ENCODE data around the gene SNX7. TPM values are rescaled to one million over a fixed set of nuclear protein-coding genes. Genes with fewer than 3 reads are reported as not detected.
A peak's percentile ranks its signal among the peaks of the same experiment; 100 is the strongest.

Gene SNX7
- total RNA-seq, 1 donor from 2014 or later: 46.0 TPM

DNA sequence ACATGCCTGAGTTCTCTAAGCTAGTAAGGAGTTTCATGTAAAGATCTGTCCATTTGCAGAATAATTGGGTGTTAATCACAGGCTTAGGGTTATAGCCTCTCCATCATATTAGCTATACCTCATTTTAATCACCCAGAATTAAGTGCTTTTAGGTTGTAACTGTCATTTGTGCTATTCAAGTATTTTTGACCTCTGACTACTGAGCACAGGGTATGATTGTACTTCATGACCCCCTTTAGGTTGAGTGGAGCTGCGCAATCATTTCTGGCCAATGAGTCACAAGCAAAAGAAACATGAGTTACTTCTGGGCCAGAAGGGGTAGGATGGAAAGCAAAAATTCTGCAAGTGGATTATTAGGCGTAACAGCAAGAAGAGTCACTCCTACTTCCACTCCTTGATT, 8.4 kb upstream of the SNX7 start:
- Mint-ChIP-seq H3K4me1 (ENCODE audit: unreplicated experiment) (no peaks in the 10 kb centered on the region), H3K36me3 (ENCODE audit: low read depth, unreplicated experiment) (no peaks in the 10 kb centered on the region), H3K27me3 (ENCODE audit: unreplicated experiment) (no peaks in the 10 kb centered on the region), H3K9me3 (ENCODE audit: unreplicated experiment) (no peaks in the 10 kb centered on the region), H3K4me3 (ENCODE audit: unreplicated experiment) (no peak overlapping the region), H3K27ac (ENCODE audit: unreplicated experiment) (no peak overlapping the region)
- TF ChIP-seq CTCF (IDR thresholded peaks at IDR 0.05; ENCODE audit: unreplicated experiment): no peak
- no peak for DNase-seq (ENCODE audit: low spot score)

GRCh38 chr1:98659879-98660278, 1.6 kb upstream of the SNX7 start:
- H3K27me3 Mint-ChIP-seq (ENCODE audit: unreplicated experiment): peaks cover 2% of the 10 kb centered on the region
- peaks cover 21% of the 10 kb centered on the region for H3K4me1 Mint-ChIP-seq (ENCODE audit: unreplicated experiment)
- TF ChIP-seq CTCF (IDR thresholded peaks at IDR 0.05; ENCODE audit: unreplicated experiment): no peak
- H3K4me3 Mint-ChIP-seq (ENCODE audit: unreplicated experiment): no peak overlapping the region
- DNase-seq (ENCODE audit: low spot score): no peak
- H3K27ac Mint-ChIP-seq (ENCODE audit: unreplicated experiment): no peak overlapping the region
- H3K9me3 Mint-ChIP-seq (ENCODE audit: unreplicated experiment): no peaks in the 10 kb centered on the region
- H3K36me3 Mint-ChIP-seq (ENCODE audit: low read depth, unreplicated experiment): peaks cover 3% of the 10 kb centered on the region

- Mint-ChIP-seq H3K4me3 (ENCODE audit: unreplicated experiment) (peak overlapping the region; percentile 91), H3K27ac (ENCODE audit: unreplicated experiment) (peak overlapping the region; percentile 77), H3K36me3 (ENCODE audit: low read depth, unreplicated experiment) (peaks cover 3% of the 10 kb centered on the region), H3K9me3 (ENCODE audit: unreplicated experiment) (no peaks in the 10 kb centered on the region), H3K4me1 (ENCODE audit: unreplicated experiment) (peaks cover 23% of the 10 kb centered on the region), H3K27me3 (ENCODE audit: unreplicated experiment) (peaks cover 2% of the 10 kb centered on the region)
- TF ChIP-seq CTCF (IDR thresholded peaks at IDR 0.05; ENCODE audit: unreplicated experiment): no peak
- no peak for DNase-seq (ENCODE audit: low spot score)
Observed at GRCh38 chr1:98660940-98661543, 479 bp upstream of the SNX7 start.

DNA sequence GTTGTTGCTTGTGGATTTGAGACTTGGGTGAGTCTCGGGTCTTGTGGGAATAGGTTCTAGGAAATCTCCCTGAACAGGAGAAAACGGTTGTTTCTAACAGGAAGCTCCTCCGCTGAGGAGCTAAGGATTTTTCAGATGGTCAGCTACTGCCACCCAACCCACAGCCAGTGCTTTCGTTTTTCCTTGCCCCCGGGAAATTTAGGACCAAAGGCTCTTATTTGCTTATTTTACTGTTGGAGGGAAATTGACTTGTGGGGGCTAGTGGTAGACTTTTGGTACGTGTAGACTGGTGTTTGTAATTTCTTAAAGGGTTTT, 792 bp downstream of the SNX7 start:
- Mint-ChIP-seq H3K4me3 (ENCODE audit: unreplicated experiment) (peak overlapping the region; percentile 99), H3K36me3 (ENCODE audit: low read depth, unreplicated experiment) (peaks cover 3% of the 10 kb centered on the region), H3K9me3 (ENCODE audit: unreplicated experiment) (no peaks in the 10 kb centered on the region), H3K27ac (ENCODE audit: unreplicated experiment) (peak overlapping the region; percentile 85), H3K4me1 (ENCODE audit: unreplicated experiment) (peaks cover 26% of the 10 kb centered on the region), H3K27me3 (ENCODE audit: unreplicated experiment) (peaks cover 2% of the 10 kb centered on the region)
- no peak for DNase-seq (ENCODE audit: low spot score)
- no peak for TF ChIP-seq CTCF (IDR thresholded peaks at IDR 0.05; ENCODE audit: unreplicated experiment)

- H3K4me3 Mint-ChIP-seq (ENCODE audit: unreplicated experiment): no peak overlapping the region
- H3K4me1 Mint-ChIP-seq (ENCODE audit: unreplicated experiment): peaks cover 14% of the 10 kb centered on the region
- H3K27me3 Mint-ChIP-seq (ENCODE audit: unreplicated experiment): no peaks in the 10 kb centered on the region
- no peaks in the 10 kb centered on the region for H3K36me3 Mint-ChIP-seq (ENCODE audit: low read depth, unreplicated experiment)
- no peak overlapping the region for H3K27ac Mint-ChIP-seq (ENCODE audit: unreplicated experiment)
- no peak for TF ChIP-seq CTCF (IDR thresholded peaks at IDR 0.05; ENCODE audit: unreplicated experiment)
- no peak for DNase-seq (ENCODE audit: low spot score)
- H3K9me3 Mint-ChIP-seq (ENCODE audit: unreplicated experiment): no peaks in the 10 kb centered on the region
Observed at GRCh38 chr1:98668733-98669132, 7.2 kb downstream of the SNX7 start.
